ENCODE measurements around the gene CIP2A. TPM values are rescaled to one million over a fixed set of nuclear protein-coding genes. Genes with fewer than 3 reads are reported as not detected.

The CIP2A gene
- total and polyA plus RNA-seq, 4 donors: 0.62 to 44.9 (median 0.95) TPM

DNA sequence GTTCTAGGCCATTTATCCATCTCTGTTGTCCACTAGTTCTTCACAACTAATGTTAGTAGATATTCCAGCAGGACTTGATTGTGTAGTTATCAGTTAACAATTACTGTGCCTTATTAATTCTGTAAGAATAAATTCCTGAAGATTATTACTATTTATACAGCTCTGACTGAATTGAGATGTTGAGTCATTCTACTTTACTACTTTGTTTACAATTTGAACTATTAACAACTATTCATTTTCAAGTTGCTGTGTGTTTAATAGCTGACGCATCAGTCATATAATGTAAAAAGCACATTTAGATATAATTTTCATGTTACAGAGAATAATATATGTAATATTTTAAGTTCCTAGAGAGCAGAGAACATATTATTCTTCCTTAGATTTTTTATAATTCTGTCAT is 21.4 kb upstream of the CIP2A start:
- Histone ChIP-seq H3K9ac (ENCODE audit: low read depth in 1 of 2, low read length in 2 of 2) (no peak overlapping the region), H3K4me1 (ENCODE audit: control insufficient read depth in 4 of 4, insufficient read depth in 4 of 4, low read length in 3 of 4) (no peaks in the 10 kb centered on the region), H3K9me3 (ENCODE audit: control insufficient read depth in 4 of 4, low read length in 3 of 4) (no peaks in the 10 kb centered on the region), H3K4me3 (ENCODE audit: low read depth in 1 of 3, low read length in 3 of 3) (no peak overlapping the region), H3K36me3 (ENCODE audit: control insufficient read depth in 4 of 4, insufficient read depth in 3 of 4, low read depth in 1 of 4, low read length in 3 of 4) (peaks cover 0 to 3% (median 2%) of the 10 kb centered on the region in 4 donors), H3K27me3 (ENCODE audit: control insufficient read depth in 4 of 4, insufficient read depth in 4 of 4, low read length in 3 of 4) (no peaks in the 10 kb centered on the region), H3K27ac (ENCODE audit: low read depth in 1 of 2, low read length in 2 of 2) (no peak overlapping the region)
- DNase-seq (ENCODE audit: low spot score): no peak
- no peak for TF ChIP-seq FOXA1 (IDR thresholded peaks at IDR 0.05)
- TF ChIP-seq, protein P1, sequence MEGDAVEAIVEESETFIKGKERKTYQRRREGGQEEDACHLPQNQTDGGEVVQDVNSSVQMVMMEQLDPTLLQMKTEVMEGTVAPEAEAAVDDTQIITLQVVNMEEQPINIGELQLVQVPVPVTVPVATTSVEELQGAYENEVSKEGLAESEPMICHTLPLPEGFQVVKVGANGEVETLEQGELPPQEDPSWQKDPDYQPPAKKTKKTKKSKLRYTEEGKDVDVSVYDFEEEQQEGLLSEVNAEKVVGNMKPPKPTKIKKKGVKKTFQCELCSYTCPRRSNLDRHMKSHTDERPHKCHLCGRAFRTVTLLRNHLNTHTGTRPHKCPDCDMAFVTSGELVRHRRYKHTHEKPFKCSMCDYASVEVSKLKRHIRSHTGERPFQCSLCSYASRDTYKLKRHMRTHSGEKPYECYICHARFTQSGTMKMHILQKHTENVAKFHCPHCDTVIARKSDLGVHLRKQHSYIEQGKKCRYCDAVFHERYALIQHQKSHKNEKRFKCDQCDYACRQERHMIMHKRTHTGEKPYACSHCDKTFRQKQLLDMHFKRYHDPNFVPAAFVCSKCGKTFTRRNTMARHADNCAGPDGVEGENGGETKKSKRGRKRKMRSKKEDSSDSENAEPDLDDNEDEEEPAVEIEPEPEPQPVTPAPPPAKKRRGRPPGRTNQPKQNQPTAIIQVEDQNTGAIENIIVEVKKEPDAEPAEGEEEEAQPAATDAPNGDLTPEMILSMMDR (IDR thresholded peaks at IDR 0.05; ENCODE audit: low read depth, low read length, missing input control): no peak
- TF ChIP-seq FOXA2 (IDR thresholded peaks at IDR 0.05): no peak
- 99% methylated on average over 1 of the region's 1 CpG for WGBS

DNA sequence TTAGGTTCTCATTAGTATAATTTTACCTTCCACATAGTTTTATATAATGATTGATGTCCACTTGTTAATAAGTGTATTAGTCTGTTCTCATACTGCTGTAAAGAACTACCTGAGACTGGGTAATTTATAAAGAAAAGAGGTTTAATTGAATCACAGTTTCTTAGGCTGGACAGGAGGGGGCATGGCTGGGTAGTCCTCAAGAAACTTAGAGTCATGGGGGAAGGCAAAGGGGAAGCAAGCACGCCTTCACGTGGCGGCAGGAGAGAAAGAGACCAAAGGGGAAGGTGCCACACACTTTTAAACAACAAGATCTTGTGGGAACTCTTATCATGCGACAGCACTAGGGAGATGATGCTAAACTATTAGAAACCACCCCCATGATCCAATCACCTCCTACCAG is 19.5 kb upstream of the CIP2A start:
- no peak for TF ChIP-seq RAD21 (IDR thresholded peaks at IDR 0.05)
- TF ChIP-seq FOXA2 (IDR thresholded peaks at IDR 0.05): no peak
- no peak for TF ChIP-seq EGR1 (IDR thresholded peaks at IDR 0.05; ENCODE audit: low read depth in 2 of 2)
- TF ChIP-seq, protein P2, sequence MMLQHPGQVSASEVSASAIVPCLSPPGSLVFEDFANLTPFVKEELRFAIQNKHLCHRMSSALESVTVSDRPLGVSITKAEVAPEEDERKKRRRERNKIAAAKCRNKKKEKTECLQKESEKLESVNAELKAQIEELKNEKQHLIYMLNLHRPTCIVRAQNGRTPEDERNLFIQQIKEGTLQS (IDR thresholded peaks at IDR 0.05): no peak
- TF ChIP-seq GABPA (IDR thresholded peaks at IDR 0.05 in 1 of 2, conservative IDR thresholded peaks at IDR 0.05 in 1 of 2): no peak
- no peak for TF ChIP-seq SP1 (IDR thresholded peaks at IDR 0.05)
- TF ChIP-seq TAF1 (conservative IDR thresholded peaks at IDR 0.05): no peak
- TF ChIP-seq, protein P1 (IDR thresholded peaks at IDR 0.05; ENCODE audit: low read depth, low read length, missing input control): no peak
- TF ChIP-seq YY1 (IDR thresholded peaks at IDR 0.05): no peak
- TF ChIP-seq HNF4A (conservative IDR thresholded peaks at IDR 0.05): no peak
- no peak for TF ChIP-seq NR2F2 (IDR thresholded peaks at IDR 0.05)
- TF ChIP-seq HNF4G (IDR thresholded peaks at IDR 0.05): no peak
- TF ChIP-seq, protein P3, sequence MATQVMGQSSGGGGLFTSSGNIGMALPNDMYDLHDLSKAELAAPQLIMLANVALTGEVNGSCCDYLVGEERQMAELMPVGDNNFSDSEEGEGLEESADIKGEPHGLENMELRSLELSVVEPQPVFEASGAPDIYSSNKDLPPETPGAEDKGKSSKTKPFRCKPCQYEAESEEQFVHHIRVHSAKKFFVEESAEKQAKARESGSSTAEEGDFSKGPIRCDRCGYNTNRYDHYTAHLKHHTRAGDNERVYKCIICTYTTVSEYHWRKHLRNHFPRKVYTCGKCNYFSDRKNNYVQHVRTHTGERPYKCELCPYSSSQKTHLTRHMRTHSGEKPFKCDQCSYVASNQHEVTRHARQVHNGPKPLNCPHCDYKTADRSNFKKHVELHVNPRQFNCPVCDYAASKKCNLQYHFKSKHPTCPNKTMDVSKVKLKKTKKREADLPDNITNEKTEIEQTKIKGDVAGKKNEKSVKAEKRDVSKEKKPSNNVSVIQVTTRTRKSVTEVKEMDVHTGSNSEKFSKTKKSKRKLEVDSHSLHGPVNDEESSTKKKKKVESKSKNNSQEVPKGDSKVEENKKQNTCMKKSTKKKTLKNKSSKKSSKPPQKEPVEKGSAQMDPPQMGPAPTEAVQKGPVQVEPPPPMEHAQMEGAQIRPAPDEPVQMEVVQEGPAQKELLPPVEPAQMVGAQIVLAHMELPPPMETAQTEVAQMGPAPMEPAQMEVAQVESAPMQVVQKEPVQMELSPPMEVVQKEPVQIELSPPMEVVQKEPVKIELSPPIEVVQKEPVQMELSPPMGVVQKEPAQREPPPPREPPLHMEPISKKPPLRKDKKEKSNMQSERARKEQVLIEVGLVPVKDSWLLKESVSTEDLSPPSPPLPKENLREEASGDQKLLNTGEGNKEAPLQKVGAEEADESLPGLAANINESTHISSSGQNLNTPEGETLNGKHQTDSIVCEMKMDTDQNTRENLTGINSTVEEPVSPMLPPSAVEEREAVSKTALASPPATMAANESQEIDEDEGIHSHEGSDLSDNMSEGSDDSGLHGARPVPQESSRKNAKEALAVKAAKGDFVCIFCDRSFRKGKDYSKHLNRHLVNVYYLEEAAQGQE (IDR thresholded peaks at IDR 0.05): no peak
- TF ChIP-seq FOXA1 (IDR thresholded peaks at IDR 0.05): no peak
- TF ChIP-seq, protein P4, sequence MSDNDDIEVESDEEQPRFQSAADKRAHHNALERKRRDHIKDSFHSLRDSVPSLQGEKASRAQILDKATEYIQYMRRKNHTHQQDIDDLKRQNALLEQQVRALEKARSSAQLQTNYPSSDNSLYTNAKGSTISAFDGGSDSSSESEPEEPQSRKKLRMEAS (IDR thresholded peaks at IDR 0.05): no peak
- TF ChIP-seq JUND (IDR thresholded peaks at IDR 0.05): no peak
- TF ChIP-seq RXRA (IDR thresholded peaks at IDR 0.05): no peak
- H3K36me3 ChIP-seq (ENCODE audit: control insufficient read depth in 4 of 4, insufficient read depth in 3 of 4, low read depth in 1 of 4, low read length in 3 of 4): peaks cover 0 to 3% (median 2%) of the 10 kb centered on the region in 4 donors
- WGBS: 94% methylated on average over 4 of the region's 4 CpGs

More for the DNA sequence above, 19.5 kb upstream of the CIP2A start:
- Histone ChIP-seq H3K4me1 (ENCODE audit: control insufficient read depth in 4 of 4, insufficient read depth in 4 of 4, low read length in 3 of 4) (peaks cover 0 to 1% (median 0%) of the 10 kb centered on the region in 4 donors), H3K9me3 (ENCODE audit: control insufficient read depth in 4 of 4, low read length in 3 of 4) (no peaks in the 10 kb centered on the region), H3K4me3 (ENCODE audit: low read depth in 1 of 3, low read length in 3 of 3) (no peak overlapping the region), H3K27me3 (ENCODE audit: control insufficient read depth in 4 of 4, insufficient read depth in 4 of 4, low read length in 3 of 4) (no peaks in the 10 kb centered on the region), H3K27ac (ENCODE audit: low read depth in 1 of 2, low read length in 2 of 2) (no peak overlapping the region), H3K9ac (ENCODE audit: low read depth in 1 of 2, low read length in 2 of 2) (no peak overlapping the region)
- no peak for DNase-seq (ENCODE audit: low spot score)
